NCI-H2107 (cell line): ENCODE measurements around the gene SLC9A8.

Source experiments
- DNase-seq: peaks from one replicate; lab custom pipeline; 2025; lab: John Stamatoyannopoulos, UW

Gene SLC9A8

GRCh38 chr20:49915380-49916145, 102.9 kb downstream of the SLC9A8 start, which contains the start of gene SPATA2:
Gene SPATA2, minus strand, starts transcription at chr20:49915529. Its CDS starts 7,039 bp downstream, at chr20:49908490.
- DNase-seq = peak; percentile 92

GRCh38 chr20:49916146-49917002, 103.7 kb downstream of the SLC9A8 start:
- no peak for DNase-seq

- no peak for DNase-seq
Measured at GRCh38 chr20:49918446-49918845, 105.8 kb downstream of the SLC9A8 start.

- no peak for DNase-seq
Measured at GRCh38 chr20:49919009-49919408, 106.4 kb downstream of the SLC9A8 start.

GRCh38 chr20:49919461-49919860, 106.8 kb downstream of the SLC9A8 start:
- no peak for DNase-seq

GRCh38 chr20:49924247-49924646, 111.6 kb downstream of the SLC9A8 start:
- no peak for DNase-seq

GRCh38 chr20:49925901-49926454, 113.3 kb downstream of the SLC9A8 start:
- no peak for DNase-seq

GRCh38 chr20:49928411-49929141, 115.9 kb downstream of the SLC9A8 start:
- peak; percentile 56 for DNase-seq

GRCh38 chr20:49929142-49929494, 116.5 kb downstream of the SLC9A8 start:
- DNase-seq = no peak

GRCh38 chr20:49935746-49936152, 123.1 kb downstream of the SLC9A8 start:
- no peak for DNase-seq

- peak; percentile 95 for DNase-seq
Measured at GRCh38 chr20:49936153-49937026, 123.8 kb downstream of the SLC9A8 start, which contains the start of gene RNF114. Gene RNF114, plus strand, starts transcription at chr20:49936397. Its CDS starts 16 bp downstream, at chr20:49936413.

- no peak for DNase-seq
Measured at GRCh38 chr20:49937027-49937929, 124.7 kb downstream of the SLC9A8 start.

- DNase-seq = no peak
Measured at GRCh38 chr20:49938173-49939163, 125.8 kb downstream of the SLC9A8 start.

GRCh38 chr20:49941456-49941855, 128.8 kb downstream of the SLC9A8 start:
- DNase-seq = no peak
